ENCODE measurements around the gene MRPL30. TPM values are rescaled to one million over a fixed set of nuclear protein-coding genes. Genes with fewer than 3 reads are reported as not detected.

The MRPL30 gene
- total and polyA plus RNA-seq, 4 donors, result 13.5 to 19.8 (median 16.0) TPM

GRCh38 chr2:99240431-99240830, 59.4 kb downstream of the MRPL30 start:
- no peaks in the 10 kb centered on the region for H3K27me3 ChIP-seq (ENCODE audit: control insufficient read depth in 1 of 2, insufficient read depth in 2 of 2, low read length in 1 of 2)
- H3K4me3 ChIP-seq (ENCODE audit: low read length in 2 of 2), result no peak overlapping the region
- no peaks in the 10 kb centered on the region for H3K4me1 ChIP-seq (ENCODE audit: control insufficient read depth in 1 of 2, insufficient read depth in 2 of 2, low read length in 2 of 2)
- H3K36me3 ChIP-seq (ENCODE audit: control insufficient read depth in 1 of 2, insufficient read depth in 2 of 2, low read length in 1 of 2), result no peaks in the 10 kb centered on the region
- no peak overlapping the region for H3K27ac ChIP-seq (ENCODE audit: low read depth in 1 of 2, low read length in 2 of 2)
- WGBS, 2 donors, result 86 to 90% methylated on average over 6 of the region's 6 CpGs
- ATAC-seq (ENCODE audit: low FRiP score) (no peak), DNase-seq (no peak)
- H3K9me3 ChIP-seq (ENCODE audit: control insufficient read depth, low read length), result no peaks in the 10 kb centered on the region
- intact Hi-C loops (cut with DNase I), result no loop called here

DNA sequence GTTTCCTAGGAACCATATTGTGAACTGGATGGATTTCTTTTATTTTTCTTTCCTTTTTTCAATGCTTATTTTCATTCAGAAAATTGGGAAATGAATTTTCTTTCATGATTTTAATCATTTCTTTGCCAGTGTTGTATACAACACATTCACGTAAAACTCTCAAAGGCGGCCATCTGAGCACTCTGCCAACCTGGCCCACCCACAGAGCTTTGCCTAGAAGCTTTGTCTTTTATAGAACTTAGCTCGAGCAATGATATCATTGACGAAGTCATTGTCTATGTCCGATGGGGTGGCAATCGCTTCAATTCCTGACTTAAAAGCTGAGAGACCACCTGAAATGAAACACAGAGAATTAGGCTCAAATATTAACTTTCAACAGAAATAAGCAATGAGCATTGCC, 61.2 kb downstream of the MRPL30 start:
- no peak overlapping the region for H3K4me3 ChIP-seq (ENCODE audit: low read length in 2 of 2)
- ATAC-seq (ENCODE audit: low FRiP score) (no peak), DNase-seq (no peak)
- intact Hi-C loops (cut with DNase I), result no loop called here
- H3K27ac ChIP-seq (ENCODE audit: low read depth in 1 of 2, low read length in 2 of 2), result no peak overlapping the region
- no peaks in the 10 kb centered on the region for H3K27me3 ChIP-seq (ENCODE audit: control insufficient read depth in 1 of 2, insufficient read depth in 2 of 2, low read length in 1 of 2)
- H3K36me3 ChIP-seq (ENCODE audit: control insufficient read depth in 1 of 2, insufficient read depth in 2 of 2, low read length in 1 of 2), result peaks cover 0 to 2% of the 10 kb centered on the region in 2 donors
- no peaks in the 10 kb centered on the region for H3K9me3 ChIP-seq (ENCODE audit: control insufficient read depth, low read length)
- 78 to 83% methylated on average over 6 of the region's 6 CpGs for WGBS, 2 donors
- no peaks in the 10 kb centered on the region for H3K4me1 ChIP-seq (ENCODE audit: control insufficient read depth in 1 of 2, insufficient read depth in 2 of 2, low read length in 2 of 2)

Other genes starting within 250 kb of the MRPL30 start
- gene CRACDL, start 245.0 kb upstream of the MRPL30 start, total RNA-seq, result 1 to 10 TPM; 6.0 to 7.5 TPM
- 1 to 10 TPM in 1 of 2 donors, under 1 TPM in 1; 0.67 to 6.4 TPM for gene CRACDL, start 245.0 kb upstream of the MRPL30 start, polyA plus RNA-seq
- under 1 TPM in 1 of 2 donors, not detected in 1; 0.65 TPM for gene C2orf15, start 39.5 kb upstream of the MRPL30 start, total RNA-seq
- under 1 TPM; 0.36 to 0.75 TPM for gene C2orf15, start 39.5 kb upstream of the MRPL30 start, polyA plus RNA-seq
- gene TSGA10, start 26.2 kb upstream of the MRPL30 start, total RNA-seq, result 1 to 10 TPM; 4.3 to 9.4 TPM
- 1 to 10 TPM; 1.5 to 2.9 TPM for gene TSGA10, start 26.2 kb upstream of the MRPL30 start, polyA plus RNA-seq
- 10 to 100 TPM in 1 of 2 donors, 1 to 10 TPM in 1; 6.9 to 13.5 TPM for gene LIPT1, start 26.2 kb upstream of the MRPL30 start, total RNA-seq
- gene LIPT1, start 26.2 kb upstream of the MRPL30 start, polyA plus RNA-seq, result 10 to 100 TPM in 1 of 2 donors, 1 to 10 TPM in 1; 9.2 to 11.9 TPM
- 10 to 100 TPM; 20.2 to 28.0 TPM for gene MITD1, start 126 bp upstream of the MRPL30 start, total RNA-seq
- 10 to 100 TPM; 23.4 to 40.7 TPM for gene MITD1, start 126 bp upstream of the MRPL30 start, polyA plus RNA-seq
- gene LYG2, start 74.5 kb downstream of the MRPL30 start, total RNA-seq, result not detected
- not detected for gene LYG2, start 74.5 kb downstream of the MRPL30 start, polyA plus RNA-seq
- 1 to 10 TPM; 1.8 to 2.7 TPM for gene LYG1, start 120.0 kb downstream of the MRPL30 start, total RNA-seq
- gene LYG1, start 120.0 kb downstream of the MRPL30 start, polyA plus RNA-seq, result 1 to 10 TPM in 1 of 2 donors, under 1 TPM in 1; 0.88 to 2.6 TPM
- gene TXNDC9, start 155.1 kb downstream of the MRPL30 start, total RNA-seq, result 10 to 100 TPM; 26.1 to 29.6 TPM
- 10 to 100 TPM; 24.5 to 43.6 TPM for gene TXNDC9, start 155.1 kb downstream of the MRPL30 start, polyA plus RNA-seq
- 10 to 100 TPM; 42.3 to 57.9 TPM for gene EIF5B, start 156.2 kb downstream of the MRPL30 start, total RNA-seq
- 10 to 100 TPM; 54.5 to 59.3 TPM for gene EIF5B, start 156.2 kb downstream of the MRPL30 start, polyA plus RNA-seq